ENCODE results near the gene THYN1. TPM values are rescaled to one million over a fixed set of nuclear protein-coding genes. Genes with fewer than 3 reads are reported as not detected.

The THYN1 gene
- polyA plus RNA-seq, 1 experiment, result 80.8 TPM

GRCh38 chr11:134223836-134224709 lies 29.1 kb downstream of the THYN1 start, which contains the start of the genes NCAPD3 and VPS26B:
NCAPD3 (minus strand) TSS chr11:134223967; CDS start chr11:134223926, 41 bp downstream.
VPS26B (plus strand) TSS chr11:134224671; CDS start chr11:134225123, 452 bp downstream.
- TF ChIP-seq CTCF (IDR thresholded peaks at IDR 0.05; ENCODE audit: low read depth, low read length), result no peak; the same call in 1 of the 2 replicates
- H3K4me3 ChIP-seq (ENCODE audit: low read depth, low read length), result peak within 1 kb of the TSS; percentile 86
- H3K27ac ChIP-seq (ENCODE audit: low read depth, low read length), result peak within 1 kb of the TSS; percentile 88
- CTCF ChIA-PET, result interaction anchor here (1.0 to 2.8 kb wide), 6 partner anchors 12 to 190 kb away, joined by 3 to 11 read pairs (median 6); partner anchors contain the start of genes ACAD8 and THYN1
- no peaks in the 10 kb centered on the region for H3K27me3 ChIP-seq (ENCODE audit: control insufficient read depth, insufficient read depth, low read length)
- POLR2A ChIA-PET, result interaction anchor here (0.6 to 2.4 kb wide), 9 partner anchors 16 to 1592 kb away, joined by 3 to 14 read pairs (median 5); partner anchors contain the start of genes ACAD8 and THYN1
- peak; percentile 90 for DNase-seq (ENCODE audit: low read depth, low spot score)
- no peaks in the 10 kb centered on the region for H3K9me3 ChIP-seq (ENCODE audit: control insufficient read depth, insufficient read depth, low read length)

- ChIA-PET POLR2A (interaction anchor here (2.4 kb wide), 1 partner anchor 31 kb away, joined by 14 read pairs; the partner anchor contains the start of genes ACAD8 and THYN1), CTCF (no interaction called here)
- Histone ChIP-seq H3K27me3 (ENCODE audit: control insufficient read depth, insufficient read depth, low read length) (no peaks in the 10 kb centered on the region), H3K27ac (ENCODE audit: low read depth, low read length) (no peak overlapping the region), H3K4me3 (ENCODE audit: low read depth, low read length) (peak overlapping the region; percentile 86), H3K9me3 (ENCODE audit: control insufficient read depth, insufficient read depth, low read length) (no peaks in the 10 kb centered on the region)
- no peak for TF ChIP-seq CTCF (IDR thresholded peaks at IDR 0.05; ENCODE audit: low read depth, low read length)
- DNase-seq (ENCODE audit: low read depth, low spot score), result no peak
Observed at GRCh38 chr11:134223121-134223520, 30.0 kb downstream of the THYN1 start.

DNA sequence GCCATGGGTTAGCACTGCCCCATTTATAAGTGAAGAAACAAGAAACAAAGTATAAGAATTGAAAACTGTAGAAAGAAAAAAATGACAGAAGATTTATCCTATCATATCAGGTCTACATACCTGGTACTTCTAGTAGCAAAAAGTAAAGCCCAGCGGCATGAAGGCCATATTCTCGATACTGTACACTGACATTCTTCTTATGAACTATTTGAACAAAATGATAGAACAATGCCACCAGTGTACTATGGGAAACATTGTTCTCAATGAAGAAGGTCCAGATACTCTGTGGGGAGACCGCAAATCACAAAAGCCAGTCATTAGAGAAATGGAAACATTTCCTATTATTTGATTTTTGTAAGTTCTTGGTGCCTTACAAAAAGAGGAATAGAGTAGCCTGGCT lies 36.3 kb downstream of the THYN1 start:
- Histone ChIP-seq H3K27me3 (ENCODE audit: control insufficient read depth, insufficient read depth, low read length) (no peaks in the 10 kb centered on the region), H3K27ac (ENCODE audit: low read depth, low read length) (no peak overlapping the region), H3K4me3 (ENCODE audit: low read depth, low read length) (no peak overlapping the region), H3K9me3 (ENCODE audit: control insufficient read depth, insufficient read depth, low read length) (no peaks in the 10 kb centered on the region)
- DNase-seq (ENCODE audit: low read depth, low spot score), result no peak
- no peak for TF ChIP-seq CTCF (IDR thresholded peaks at IDR 0.05; ENCODE audit: low read depth, low read length)
- ChIA-PET POLR2A (no interaction called here), CTCF (interaction anchor here (0.6 kb wide), 1 partner anchor 10 kb away, joined by 6 read pairs; no protein-coding TSS in a partner anchor)

DNA sequence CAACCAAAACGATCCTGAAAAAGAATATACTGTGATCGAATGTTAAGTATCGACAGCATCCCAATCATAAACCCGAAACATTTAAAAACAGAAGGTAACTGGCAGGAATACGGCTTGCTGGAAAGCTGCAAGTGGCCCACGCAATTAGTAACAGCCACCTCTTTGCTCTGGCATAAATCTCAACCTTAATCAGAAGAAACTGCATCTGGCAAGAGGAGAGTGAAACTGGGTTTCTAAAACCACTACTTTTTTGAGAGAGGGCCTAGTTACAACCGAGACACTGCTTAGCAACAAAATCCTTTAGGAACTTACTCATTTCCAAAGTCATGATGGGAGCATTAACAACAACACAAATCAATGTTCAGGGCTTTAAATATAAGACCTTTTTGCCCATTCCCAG lies 37.3 kb downstream of the THYN1 start:
- ChIA-PET CTCF (no interaction called here), POLR2A (no interaction called here)
- Histone ChIP-seq H3K4me3 (ENCODE audit: low read depth, low read length) (no peak overlapping the region), H3K27me3 (ENCODE audit: control insufficient read depth, insufficient read depth, low read length) (no peaks in the 10 kb centered on the region), H3K27ac (ENCODE audit: low read depth, low read length) (no peak overlapping the region), H3K9me3 (ENCODE audit: control insufficient read depth, insufficient read depth, low read length) (no peaks in the 10 kb centered on the region)
- TF ChIP-seq CTCF (IDR thresholded peaks at IDR 0.05; ENCODE audit: low read depth, low read length), result no peak
- no peak for DNase-seq (ENCODE audit: low read depth, low spot score)

Data from AG04450 (cell line).